Suprapubic skin (tissue), 4 donors: ENCODE data around the gene C16orf95. TPM values are rescaled to one million over a fixed set of nuclear protein-coding genes. Genes with fewer than 3 reads are reported as not detected.

Source experiments
- total RNA-seq, 4 donors: library from RNA; depleted of rRNA; stranded (reverse); fragments of >200 nt; gene quantifications; one replicate each; pipeline ENCODE4 v1.1.0, GENCODE V29; 2016

C16orf95 gene
- total RNA-seq, 4 donors from 2014 or later: 17.5 TPM; not detected in 3

Other genes starting within 250 kb of the C16orf95 start
- gene FBXO31, start 66.4 kb upstream of the C16orf95 start, total RNA-seq: 10 to 100 TPM; 39.9 to 89.3 (median 53.6) TPM
- gene MAP1LC3B, start 74.9 kb upstream of the C16orf95 start, total RNA-seq: 10 to 100 TPM; 57.8 to 82.0 (median 71.3) TPM
- gene ZCCHC14, start 175.6 kb upstream of the C16orf95 start, total RNA-seq: 10 to 100 TPM; 21.8 to 64.0 (median 28.8) TPM